BE2C (cell line): Measurements from ENCODE around the gene VMA21. TPM values are rescaled to one million over a fixed set of nuclear protein-coding genes. Genes with fewer than 3 reads are reported as not detected.

Experiments
- DNase-seq: peaks from one replicate; pipeline ENCODE4 v3.0.0-alpha.2; 2020
- H3K27me3 ChIP-seq: fragments of 250-450 bp; sonication (Bioruptor Pico); 2 replicates; pipeline ENCODE4 v1.5.1; 2020; ENCODE audit warnings: mild to moderate bottlenecking
- H3K36me3 ChIP-seq: fragments of 250-450 bp; sonication (Bioruptor Pico); 2 replicates; pipeline ENCODE4 v1.5.1; 2020; ENCODE audit warnings: mild to moderate bottlenecking
- H3K4me1 ChIP-seq: fragments of 250-450 bp; sonication (Bioruptor Pico); 2 replicates; pipeline ENCODE4 v1.5.1; 2020
- H3K4me3 ChIP-seq: 2 replicates; pipeline ENCODE4 v1.5.1; 2011; ENCODE audit warnings: low read depth, low read length
- H3K9me3 ChIP-seq: fragments of 250-450 bp; sonication (Bioruptor Pico); 2 replicates; pipeline ENCODE4 v1.5.1; 2020
- CTCF ChIP-seq: IDR thresholded peaks from 2 replicates; pipeline ENCODE4 v1.5.1; 2012; ENCODE audit warnings: mild to moderate bottlenecking, low read depth, low read length
- polyA plus RNA-seq: library from polyadenylated mRNA; unstranded; fragments of >200 nt; gene quantifications from one replicate; pipeline ENCODE4 v1.2.1, GENCODE V29; 2012; ENCODE audit warnings: low read depth, missing spikeins; ENCODE audit not compliant: insufficient read length, insufficient read depth

The VMA21 gene
- 8.2 TPM for polyA plus RNA-seq

GRCh38 chrX:151396825-151397740 lies at the start of gene VMA21:
Gene VMA21, plus strand, starts transcription at chrX:151397206. Its CDS starts 103 bp downstream, at chrX:151397309.
- peak within 1 kb of the TSS; percentile 87 for H3K4me3 ChIP-seq
- H3K36me3 ChIP-seq: no peaks in the 10 kb centered on the region
- H3K9me3 ChIP-seq: no peaks in the 10 kb centered on the region
- no peaks in the 10 kb centered on the region for H3K27me3 ChIP-seq
- no peak for TF ChIP-seq CTCF
- DNase-seq: peak; percentile 89
- H3K4me1 ChIP-seq: no peaks in the 10 kb centered on the region

GRCh38 chrX:151359341-151359740 lies 37.7 kb upstream of the VMA21 start:
- no peak overlapping the region for H3K4me3 ChIP-seq
- DNase-seq: no peak

GRCh38 chrX:151359931-151360871 lies 36.8 kb upstream of the VMA21 start:
- peak; percentile 54 for DNase-seq
- Histone ChIP-seq H3K9me3 (no peaks in the 10 kb centered on the region), H3K4me3 (no peak overlapping the region), H3K27me3 (no peaks in the 10 kb centered on the region), H3K36me3 (no peaks in the 10 kb centered on the region), H3K4me1 (no peaks in the 10 kb centered on the region)
- TF ChIP-seq CTCF: peak; percentile 67

More at GRCh38 chrX:151359341-151359740, 37.7 kb upstream of the VMA21 start:
- Histone ChIP-seq H3K36me3 (no peaks in the 10 kb centered on the region), H3K27me3 (no peaks in the 10 kb centered on the region), H3K9me3 (no peaks in the 10 kb centered on the region), H3K4me1 (no peaks in the 10 kb centered on the region)
- TF ChIP-seq CTCF: no peak

GRCh38 chrX:151363316-151363715 lies 33.7 kb upstream of the VMA21 start:
- H3K36me3 ChIP-seq: no peaks in the 10 kb centered on the region
- H3K4me3 ChIP-seq: no peak overlapping the region
- TF ChIP-seq CTCF: no peak
- DNase-seq: no peak
- H3K27me3 ChIP-seq: no peaks in the 10 kb centered on the region
- H3K4me1 ChIP-seq: no peaks in the 10 kb centered on the region
- H3K9me3 ChIP-seq: no peaks in the 10 kb centered on the region

- Histone ChIP-seq H3K9me3 (no peaks in the 10 kb centered on the region), H3K27me3 (no peaks in the 10 kb centered on the region), H3K4me1 (no peaks in the 10 kb centered on the region), H3K36me3 (no peaks in the 10 kb centered on the region), H3K4me3 (no peak overlapping the region)
- TF ChIP-seq CTCF: no peak
- DNase-seq: no peak
Observed at GRCh38 chrX:151365579-151365978, 31.4 kb upstream of the VMA21 start.
